ENCODE measurements around the gene PCMT1. TPM values are rescaled to one million over a fixed set of nuclear protein-coding genes. Genes with fewer than 3 reads are reported as not detected.

PCMT1 gene
- total and polyA plus RNA-seq, 2 of the 13 experiments (the other 11 are each of a cell fraction or from before 2014, with no cell fraction given), result 112 to 169 TPM

- DNase-seq (ENCODE audit: low spot score), result no peak
- WGBS (ENCODE audit: low lambda C conversion rate), result 99% methylated on average over 3 of the region's 3 CpGs
- TF ChIP-seq MAFK (conservative IDR thresholded peaks at IDR 0.05 in 1 of 2, IDR thresholded peaks at IDR 0.05 in 1 of 2; ENCODE audit: low read length in 2 of 2) (peak; percentile 77 to 86), MAFF (IDR thresholded peaks at IDR 0.05; ENCODE audit: low read depth, low read length) (peak; percentile 70), FOSL2 (CRISPR knock-in tag; IDR thresholded peaks at IDR 0.05) (no peak)
- TF ChIP-seq, protein P1, sequence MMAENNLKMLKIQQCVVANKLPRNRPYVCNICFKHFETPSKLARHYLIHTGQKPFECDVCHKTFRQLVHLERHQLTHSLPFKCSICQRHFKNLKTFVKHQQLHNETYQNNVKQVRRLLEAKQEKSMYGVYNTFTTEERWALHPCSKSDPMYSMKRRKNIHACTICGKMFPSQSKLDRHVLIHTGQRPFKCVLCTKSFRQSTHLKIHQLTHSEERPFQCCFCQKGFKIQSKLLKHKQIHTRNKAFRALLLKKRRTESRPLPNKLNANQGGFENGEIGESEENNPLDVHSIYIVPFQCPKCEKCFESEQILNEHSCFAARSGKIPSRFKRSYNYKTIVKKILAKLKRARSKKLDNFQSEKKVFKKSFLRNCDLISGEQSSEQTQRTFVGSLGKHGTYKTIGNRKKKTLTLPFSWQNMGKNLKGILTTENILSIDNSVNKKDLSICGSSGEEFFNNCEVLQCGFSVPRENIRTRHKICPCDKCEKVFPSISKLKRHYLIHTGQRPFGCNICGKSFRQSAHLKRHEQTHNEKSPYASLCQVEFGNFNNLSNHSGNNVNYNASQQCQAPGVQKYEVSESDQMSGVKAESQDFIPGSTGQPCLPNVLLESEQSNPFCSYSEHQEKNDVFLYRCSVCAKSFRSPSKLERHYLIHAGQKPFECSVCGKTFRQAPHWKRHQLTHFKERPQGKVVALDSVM (CRISPR knock-in tag; IDR thresholded peaks at IDR 0.05), result peak; percentile 38; the same call in 1 of the 2 replicates
- H3K4me3 ChIP-seq (replicated peaks in 1 of 3; ENCODE audit: insufficient read depth in 1 of 3, low read depth in 2 of 3, low read length in 3 of 3), result no peak overlapping the region
- H3K27me3 ChIP-seq (ENCODE audit: control insufficient read depth in 1 of 2, insufficient read depth in 2 of 2, low read length in 2 of 2), result no peaks in the 10 kb centered on the region
- no peak for FAIRE-seq
- H3K9ac ChIP-seq (ENCODE audit: insufficient read depth, low read depth, low read length), result no peak overlapping the region
- BruUV-seq (replicated peaks), result no TSS peak
- no peaks in the 10 kb centered on the region for H3K79me2 ChIP-seq (ENCODE audit: insufficient read depth, low read length)
- POLR2A ChIA-PET, result no interaction called here
- CTCF ChIA-PET (ENCODE audit: low intra/inter-chr PET ratio, low total read pairs), result no interaction called here
- ATAC-seq, result no peak
- no peak overlapping the region for H2AFZ ChIP-seq (ENCODE audit: low read length)
- peaks cover 0 to 20% of the 10 kb centered on the region in 2 experiments; a peak in 2 of 5 replicates for H3K36me3 ChIP-seq (replicated peaks in 1 of 2; ENCODE audit: control insufficient read depth in 1 of 2, insufficient read depth in 2 of 2, low read length in 2 of 2)
- in situ Hi-C loops (cut with HindIII; ENCODE audit: extremely low pct_ligation_motif_present, low pct_unique_long_range_greater_than_20kb) (no loop called here), intact Hi-C loops (cut with micrococcal nuclease; ENCODE audit: unreplicated experiment) (no loop called here)
- H4K20me1 ChIP-seq (ENCODE audit: insufficient read depth, low read length), result no peaks in the 10 kb centered on the region
- no peak overlapping the region for H3K4me2 ChIP-seq (ENCODE audit: low read depth, low read length)
- H3K4me1 ChIP-seq (ENCODE audit: insufficient read depth, low read length), result no peaks in the 10 kb centered on the region
- H3K9me3 ChIP-seq (ENCODE audit: low read length), result no peaks in the 10 kb centered on the region
- no peak overlapping the region for H3K27ac ChIP-seq (ENCODE audit: extremely low read length, insufficient read depth, low read length)
These were observed 63.8 kb downstream of the PCMT1 start for GRCh38 chr6:149813351-149813750.

DNA sequence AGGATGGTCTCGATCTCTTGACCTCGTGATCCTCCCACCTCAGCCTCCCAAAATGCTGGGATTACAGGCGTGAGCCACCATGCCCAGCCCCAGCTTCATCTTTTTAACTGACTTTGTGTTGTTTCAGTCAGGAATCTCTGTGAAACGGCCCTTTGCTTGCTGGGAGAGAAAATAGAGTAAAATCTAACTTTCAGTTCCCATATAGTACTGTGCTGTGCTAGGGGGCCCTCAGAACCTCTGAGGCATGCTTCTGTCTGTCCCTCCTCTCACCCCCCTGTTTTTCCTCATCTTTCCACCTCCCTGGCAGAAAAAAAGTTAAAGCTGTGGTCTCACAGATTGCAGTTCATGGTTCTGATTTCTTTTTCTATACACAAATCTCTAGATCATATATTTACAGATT is 66.2 kb downstream of the PCMT1 start:
- Histone ChIP-seq H3K36me3 (replicated peaks in 1 of 2; ENCODE audit: control insufficient read depth in 1 of 2, insufficient read depth in 2 of 2, low read length in 2 of 2) (peaks cover 0 to 15% of the 10 kb centered on the region in 2 experiments; a peak in 2 of 5 replicates), H3K27ac (ENCODE audit: extremely low read length, insufficient read depth, low read length) (no peak overlapping the region), H3K4me1 (ENCODE audit: insufficient read depth, low read length) (no peaks in the 10 kb centered on the region), H3K9me3 (ENCODE audit: low read length) (no peaks in the 10 kb centered on the region), H2AFZ (ENCODE audit: low read length) (no peak overlapping the region), H3K27me3 (ENCODE audit: control insufficient read depth in 1 of 2, insufficient read depth in 2 of 2, low read length in 2 of 2) (no peaks in the 10 kb centered on the region), H4K20me1 (ENCODE audit: insufficient read depth, low read length) (no peaks in the 10 kb centered on the region), H3K4me3 (replicated peaks in 1 of 3; ENCODE audit: insufficient read depth in 1 of 3, low read depth in 2 of 3, low read length in 3 of 3) (no peak overlapping the region), H3K4me2 (ENCODE audit: low read depth, low read length) (no peak overlapping the region), H3K9ac (ENCODE audit: insufficient read depth, low read depth, low read length) (no peak overlapping the region), H3K79me2 (ENCODE audit: insufficient read depth, low read length) (no peaks in the 10 kb centered on the region)
- CTCF ChIA-PET (ENCODE audit: low intra/inter-chr PET ratio, low total read pairs), result no interaction called here
- in situ Hi-C loops (cut with HindIII; ENCODE audit: extremely low pct_ligation_motif_present, low pct_unique_long_range_greater_than_20kb) (no loop called here), intact Hi-C loops (cut with micrococcal nuclease; ENCODE audit: unreplicated experiment) (no loop called here)
- WGBS (ENCODE audit: low lambda C conversion rate), result 91% methylated on average over 4 of the region's 4 CpGs
- no peak for FAIRE-seq
- ATAC-seq, result no peak; the same call in 2 of the 3 replicates
- BruUV-seq (replicated peaks), result no TSS peak
- POLR2A ChIA-PET, result no interaction called here
- DNase-seq (ENCODE audit: low spot score), result no peak
- TF ChIP-seq RBFOX2 (IDR thresholded peaks at IDR 0.05; ENCODE audit: low read depth, low read length), result no peak
- no peak for TF ChIP-seq MXD4 (CRISPR knock-in tag; IDR thresholded peaks at IDR 0.05)
- TF ChIP-seq ZBTB1 (CRISPR knock-in tag; IDR thresholded peaks at IDR 0.05; ENCODE audit: borderline replicate concordance), result no peak
- no peak for TF ChIP-seq GTF3A (CRISPR knock-in tag; conservative IDR thresholded peaks at IDR 0.05)
- TF ChIP-seq PLSCR1 (CRISPR knock-in tag; IDR thresholded peaks at IDR 0.05; ENCODE audit: borderline replicate concordance), result no peak
- TF ChIP-seq RORA (CRISPR knock-in tag; IDR thresholded peaks at IDR 0.05), result no peak
- TF ChIP-seq NR3C1 (CRISPR knock-in tag; IDR thresholded peaks at IDR 0.05), result no peak
- TF ChIP-seq ARNT2 (CRISPR knock-in tag; IDR thresholded peaks at IDR 0.05; ENCODE audit: low read depth), result no peak
- no peak for TF ChIP-seq TFDP2 (CRISPR knock-in tag; IDR thresholded peaks at IDR 0.05)
- no peak for TF ChIP-seq ZNF761 (CRISPR knock-in tag; conservative IDR thresholded peaks at IDR 0.05)
- no peak for TF ChIP-seq IRF1 (CRISPR knock-in tag; IDR thresholded peaks at IDR 0.05; ENCODE audit: low read depth)
